CD14-positive monocyte (primary cell): Measurements from ENCODE around the gene FBXO8. TPM values are rescaled to one million over a fixed set of nuclear protein-coding genes. Genes with fewer than 3 reads are reported as not detected.

Source experiments
- DNase-seq, 3 donors: peaks; one replicate each; pipeline ENCODE4 v3.0.0-alpha.2; 2011 to 2022
- H2AFZ ChIP-seq: 2 replicates; pipeline ENCODE4 v1.6.0; 2012; ENCODE audit warnings: mild to moderate bottlenecking, low read depth, low read length, inconsistent platforms; ENCODE audit not compliant: insufficient read depth, poor library complexity, severe bottlenecking
- H3K27ac ChIP-seq, 2 donors: 1 replicate in 1 of 2; 2 replicates in 1 of 2; pipeline ENCODE4 v1.5.1; 2012 to 2013; ENCODE audit warnings: low read length in 2 of 2, control low read depth in 1 of 2, inconsistent platforms in 1 of 2, low read depth in 1 of 2, mild to moderate bottlenecking in 1 of 2
- H3K27me3 ChIP-seq, 2 donors: one replicate each; pipeline versions ENCODE4 v1.6.0 to v1.6.1; 2011 to 2013; ENCODE audit warnings: low read length in 2 of 2; ENCODE audit not compliant: control insufficient read depth in 2 of 2, insufficient read depth in 2 of 2
- H3K36me3 ChIP-seq, 2 donors: replicated peaks in 1 of 2; 1 replicate in 1 of 2; 2 replicates in 1 of 2; pipeline versions ENCODE4 v1.5.1 to v1.6.1; 2012 to 2013; ENCODE audit warnings: low read length in 2 of 2, control low read depth in 1 of 2, inconsistent platforms in 1 of 2, mild to moderate bottlenecking in 1 of 2; ENCODE audit not compliant: insufficient read depth in 2 of 2, control insufficient read depth in 1 of 2
- H3K4me1 ChIP-seq, 2 donors: 1 replicate in 1 of 2; 2 replicates in 1 of 2; pipeline versions ENCODE4 v1.5.1 to v1.6.1; 2012 to 2013; ENCODE audit warnings: low read length in 2 of 2, control low read depth in 1 of 2, inconsistent platforms in 1 of 2, mild to moderate bottlenecking in 1 of 2, moderate library complexity in 1 of 2; ENCODE audit not compliant: insufficient read depth in 2 of 2, control insufficient read depth in 1 of 2
- H3K4me2 ChIP-seq: replicated peaks from 2 replicates; pipeline ENCODE3; 2012; ENCODE audit warnings: low read length, moderate library complexity, mild to moderate bottlenecking; ENCODE audit not compliant: poor library complexity, severe bottlenecking; ENCODE audit errors: extremely low read depth
- H3K4me3 ChIP-seq, 3 experiments: fragments of 200-600 bp in 1 of 3; sonication (generic) in 1 of 3; replicated peaks in 1 of 3; 1 replicate in 2 of 3; 2 replicates in 1 of 3; pipeline ENCODE4 v1.5.1; 2011 to 2013; ENCODE audit warnings: low read length in 3 of 3, mild to moderate bottlenecking in 3 of 3, control low read depth in 2 of 3, low read depth in 2 of 3, inconsistent platforms in 1 of 3, moderate library complexity in 1 of 3
- H3K79me2 ChIP-seq: 2 replicates; pipeline ENCODE4 v1.6.0; 2012; ENCODE audit warnings: mild to moderate bottlenecking, control low read depth, inconsistent platforms, low read length, moderate library complexity; ENCODE audit not compliant: insufficient read depth
- H3K9ac ChIP-seq: 2 replicates; pipeline ENCODE4 v1.6.0; 2017; ENCODE audit warnings: low read length, mild to moderate bottlenecking; ENCODE audit not compliant: insufficient read depth, poor library complexity, severe bottlenecking
- H3K9me3 ChIP-seq, 2 donors: replicated peaks in 1 of 2; 1 replicate in 1 of 2; 2 replicates in 1 of 2; pipeline versions ENCODE4 v1.5.1 to v1.6.1; 2012 to 2013; ENCODE audit warnings: low read length in 2 of 2, control low read depth in 1 of 2; ENCODE audit not compliant: control insufficient read depth in 1 of 2, insufficient read depth in 1 of 2
- H4K20me1 ChIP-seq: 2 replicates; pipeline ENCODE4 v1.6.0; 2012; ENCODE audit warnings: mild to moderate bottlenecking, low read length, control low read depth, moderate library complexity; ENCODE audit not compliant: insufficient read depth
- H3K27ac Mint-ChIP-seq, 7 donors: one replicate each; pipeline ENCODE4 v1.8.0; 2020; ENCODE audit warnings: mild to moderate bottlenecking in 7 of 7, mixed read lengths in 7 of 7, moderate library complexity in 6 of 7, inconsistent platforms in 2 of 7
- H3K27me3 Mint-ChIP-seq, 3 donors: one replicate each; pipeline ENCODE4 v1.8.0; 2021 to 2022; ENCODE audit warnings: low read depth in 3 of 3, mild to moderate bottlenecking in 3 of 3, mixed read lengths in 3 of 3, moderate library complexity in 3 of 3, inconsistent platforms in 1 of 3
- H3K36me3 Mint-ChIP-seq, 2 donors: one replicate each; pipeline ENCODE4 v1.8.0; 2020; ENCODE audit warnings: mixed read lengths in 2 of 2, inconsistent platforms in 1 of 2, mild to moderate bottlenecking in 1 of 2
- H3K4me1 Mint-ChIP-seq: one replicate; pipeline ENCODE4 v1.8.0; 2020; ENCODE audit warnings: mild to moderate bottlenecking, mixed read lengths
- H3K4me3 Mint-ChIP-seq, 2 donors: one replicate each; pipeline ENCODE4 v1.8.0; 2020; ENCODE audit warnings: mild to moderate bottlenecking in 2 of 2, mixed read lengths in 2 of 2, moderate library complexity in 1 of 2
- H3K9me3 Mint-ChIP-seq, 7 donors: one replicate each; pipeline ENCODE4 v1.8.0; 2020 to 2022; ENCODE audit warnings: mixed read lengths in 7 of 7, mild to moderate bottlenecking in 6 of 7, moderate library complexity in 6 of 7, inconsistent platforms in 2 of 7
- WGBS: methylation state at CpG from one replicate; pipeline ENCODE4 v1.1.5; 2013; ENCODE audit warnings: missing lambda C conversion rate; ENCODE audit not compliant: insufficient coverage; 5-methylcytosine and 5-hydroxymethylcytosine counted together
- intact Hi-C, 2 donors: fragments of 100-400 bp; cut with micrococcal nuclease; formaldehyde crosslinking; loops; one replicate each; pipeline versions ENCODE4 v1.15.0 to v1.15.1; 2023
- polyA plus RNA-seq, 3 donors: library from polyadenylated mRNA; depleted of rRNA in 1 of 3; unstranded in 2 of 3; stranded (reverse) in 1 of 3; fragments of 300-500 nt in 2 of 3; fragments of >200 nt in 1 of 3; fragmentation: Illumina TruSeq in 2 of 3; gene quantifications; 1 replicate in 2 of 3; 2 replicates in 1 of 3; pipeline ENCODE4 v1.2.3, GENCODE V29; 2012 to 2021
- TF ChIP-seq, protein P1 (sequence below): fragments of 200-600 bp; IDR thresholded peaks from one replicate; pipeline ENCODE4 v1.8.0; 2022; ENCODE audit warnings: antibody characterized with exemption, mild to moderate bottlenecking

FBXO8 gene
- polyA plus RNA-seq, 3 donors: 3.9 to 6.5 (median 5.4) TPM

DNA sequence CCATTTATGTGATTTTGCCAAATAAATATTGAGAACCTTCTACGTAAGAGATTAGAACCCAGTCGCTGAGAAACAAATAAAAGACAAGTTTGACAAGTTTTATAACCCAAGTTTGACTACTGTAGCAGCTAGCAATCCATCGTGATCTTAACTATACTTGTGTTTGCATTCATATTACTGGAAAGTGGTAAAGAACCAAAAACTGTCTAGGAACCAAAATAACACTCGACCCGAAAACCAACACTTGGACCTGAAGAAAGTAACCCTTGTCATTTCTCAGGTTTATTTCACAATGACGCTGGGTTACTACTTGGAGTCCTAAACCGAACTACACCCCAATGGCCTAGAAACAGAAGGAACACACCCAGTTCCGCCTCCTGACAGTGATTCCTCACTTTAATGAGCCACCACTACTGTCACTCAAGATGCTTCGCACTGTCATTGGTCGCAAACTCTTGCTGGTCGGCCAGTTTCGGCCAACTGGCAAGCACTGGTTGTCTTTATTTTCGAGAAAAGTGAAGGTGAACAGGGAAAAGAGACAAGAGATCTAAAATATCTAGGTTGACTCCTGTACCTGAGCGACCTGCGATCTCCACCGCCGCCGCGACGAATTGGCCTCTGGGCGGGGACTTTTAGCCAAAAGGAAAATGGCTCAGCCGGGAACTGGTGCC is 496 bp downstream of the FBXO8 start:
- TF ChIP-seq, protein P1, sequence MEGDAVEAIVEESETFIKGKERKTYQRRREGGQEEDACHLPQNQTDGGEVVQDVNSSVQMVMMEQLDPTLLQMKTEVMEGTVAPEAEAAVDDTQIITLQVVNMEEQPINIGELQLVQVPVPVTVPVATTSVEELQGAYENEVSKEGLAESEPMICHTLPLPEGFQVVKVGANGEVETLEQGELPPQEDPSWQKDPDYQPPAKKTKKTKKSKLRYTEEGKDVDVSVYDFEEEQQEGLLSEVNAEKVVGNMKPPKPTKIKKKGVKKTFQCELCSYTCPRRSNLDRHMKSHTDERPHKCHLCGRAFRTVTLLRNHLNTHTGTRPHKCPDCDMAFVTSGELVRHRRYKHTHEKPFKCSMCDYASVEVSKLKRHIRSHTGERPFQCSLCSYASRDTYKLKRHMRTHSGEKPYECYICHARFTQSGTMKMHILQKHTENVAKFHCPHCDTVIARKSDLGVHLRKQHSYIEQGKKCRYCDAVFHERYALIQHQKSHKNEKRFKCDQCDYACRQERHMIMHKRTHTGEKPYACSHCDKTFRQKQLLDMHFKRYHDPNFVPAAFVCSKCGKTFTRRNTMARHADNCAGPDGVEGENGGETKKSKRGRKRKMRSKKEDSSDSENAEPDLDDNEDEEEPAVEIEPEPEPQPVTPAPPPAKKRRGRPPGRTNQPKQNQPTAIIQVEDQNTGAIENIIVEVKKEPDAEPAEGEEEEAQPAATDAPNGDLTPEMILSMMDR: no peak
- H2AFZ ChIP-seq: peak overlapping the region; percentile 92
- Mint-ChIP-seq H3K9me3 (peaks cover 0 to 3% (median 0%) of the 10 kb centered on the region in 7 donors), H3K36me3 (peaks cover 9 to 14% of the 10 kb centered on the region in 2 donors), H3K4me3 (peak overlapping the region; percentile 93 to 96), H3K27me3 (peaks cover 0 to 2% (median 0%) of the 10 kb centered on the region in 3 donors), H3K4me1 (peaks cover 50% of the 10 kb centered on the region), H3K27ac (peak overlapping the region; percentile 99 to 100 (median 99))
- peak overlapping the region; percentile 93 to 100 for H3K27ac ChIP-seq
- H4K20me1 ChIP-seq: peaks cover 11% of the 10 kb centered on the region
- H3K36me3 ChIP-seq: peaks cover 0 to 4% of the 10 kb centered on the region in 2 donors
- peak overlapping the region; percentile 83 for H3K4me2 ChIP-seq
- peak; percentile 92 to 97 (median 95) for DNase-seq
- peaks cover 15 to 29% of the 10 kb centered on the region in 2 donors for H3K4me1 ChIP-seq
- H3K27me3 ChIP-seq: no peaks in the 10 kb centered on the region
- H3K9ac ChIP-seq: peak overlapping the region; percentile 98
- no peaks in the 10 kb centered on the region for H3K9me3 ChIP-seq
- peaks cover 89% of the 10 kb centered on the region for H3K79me2 ChIP-seq
- H3K4me3 ChIP-seq: peak overlapping the region; percentile 90 to 98 (median 93)
- intact Hi-C loops: no loop called here
- 0% methylated on average over 19 of the region's 22 CpGs for WGBS

DNA sequence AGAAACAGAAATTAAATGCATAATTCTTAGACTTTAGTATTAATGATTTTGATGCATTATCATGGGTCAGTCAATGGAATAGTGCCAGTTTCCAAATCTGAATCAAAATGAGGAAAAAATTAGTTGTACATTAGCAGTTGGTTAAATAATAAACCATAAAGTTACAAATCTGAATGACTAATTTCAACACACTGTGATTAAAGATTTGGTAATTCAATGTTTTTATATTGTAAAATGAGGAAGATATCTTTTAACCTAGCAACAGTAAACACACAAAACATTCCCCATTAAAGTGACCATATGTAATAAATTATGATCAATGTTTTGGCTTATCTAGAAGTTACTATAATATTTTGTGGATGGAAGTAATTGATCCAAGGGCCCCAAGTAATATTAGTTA is 1.6 kb downstream of the FBXO8 start:
- Histone ChIP-seq H3K79me2 (peaks cover 93% of the 10 kb centered on the region), H3K4me1 (peaks cover 15 to 29% of the 10 kb centered on the region in 2 donors)
- DNase-seq: peak; percentile 21 to 47 (median 29)

More for the DNA sequence above, 1.6 kb downstream of the FBXO8 start:
- TF ChIP-seq, protein P1: no peak
- H3K27me3 ChIP-seq: no peaks in the 10 kb centered on the region
- H4K20me1 ChIP-seq: peaks cover 15% of the 10 kb centered on the region
- H3K27ac ChIP-seq: peak overlapping the region in 1 of 2 donors; percentile 100
- peak overlapping the region; percentile 46 to 100 (median 99) for H3K27ac Mint-ChIP-seq
- H3K27me3 Mint-ChIP-seq: peaks cover 0 to 2% (median 0%) of the 10 kb centered on the region in 3 donors
- peak overlapping the region; percentile 83 for H3K4me2 ChIP-seq
- peaks cover 0 to 3% (median 0%) of the 10 kb centered on the region in 7 donors for H3K9me3 Mint-ChIP-seq
- H3K9me3 ChIP-seq: no peaks in the 10 kb centered on the region
- H3K4me1 Mint-ChIP-seq: peaks cover 50% of the 10 kb centered on the region
- no peak overlapping the region for H2AFZ ChIP-seq
- peak overlapping the region in 1 of 3 experiments; percentile 93 for H3K4me3 ChIP-seq
- peaks cover 6 to 9% of the 10 kb centered on the region in 2 donors for H3K36me3 Mint-ChIP-seq
- H3K9ac ChIP-seq: peak overlapping the region; percentile 98
- H3K36me3 ChIP-seq: peaks cover 0 to under 1% of the 10 kb centered on the region in 2 donors
- intact Hi-C loops: no loop called here
- no peak overlapping the region for H3K4me3 Mint-ChIP-seq
